EL (cell line): ENCODE data around the gene TLR6.

Experiments used
- DNase-seq: peaks from one replicate; pipeline ENCODE4 v3.0.0-alpha.2; 2016

TLR6 gene

GRCh38 chr4:38856524-38857337, at the start of gene TLR6:
Gene TLR6 (minus strand): TSS chr4:38856817. CDS start chr4:38829473, 27,344 bp downstream.
- DNase-seq, result peak; percentile 61

- no peak for DNase-seq
Observed at GRCh38 chr4:38905652-38906385, 49.2 kb upstream of the TLR6 start.

DNA sequence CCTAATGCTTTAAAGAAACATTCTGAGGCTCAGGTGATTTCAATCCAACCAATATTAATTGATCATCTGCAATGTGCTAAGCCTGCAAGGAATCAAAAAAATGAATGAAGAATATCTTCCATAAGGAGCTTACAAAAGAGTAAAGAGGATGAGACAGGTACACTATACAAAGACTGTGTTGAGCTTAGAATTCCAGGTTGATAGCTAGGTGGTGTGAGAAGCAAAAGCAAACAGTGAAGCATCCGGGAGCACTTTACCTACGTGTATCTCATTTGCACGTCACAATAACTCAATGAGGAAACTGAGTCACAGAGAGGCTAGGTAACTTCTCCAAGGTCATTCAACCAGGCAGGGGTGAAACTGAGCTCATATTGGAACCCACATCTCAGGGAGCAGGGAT, 48.1 kb upstream of the TLR6 start:
- no peak for DNase-seq

DNA sequence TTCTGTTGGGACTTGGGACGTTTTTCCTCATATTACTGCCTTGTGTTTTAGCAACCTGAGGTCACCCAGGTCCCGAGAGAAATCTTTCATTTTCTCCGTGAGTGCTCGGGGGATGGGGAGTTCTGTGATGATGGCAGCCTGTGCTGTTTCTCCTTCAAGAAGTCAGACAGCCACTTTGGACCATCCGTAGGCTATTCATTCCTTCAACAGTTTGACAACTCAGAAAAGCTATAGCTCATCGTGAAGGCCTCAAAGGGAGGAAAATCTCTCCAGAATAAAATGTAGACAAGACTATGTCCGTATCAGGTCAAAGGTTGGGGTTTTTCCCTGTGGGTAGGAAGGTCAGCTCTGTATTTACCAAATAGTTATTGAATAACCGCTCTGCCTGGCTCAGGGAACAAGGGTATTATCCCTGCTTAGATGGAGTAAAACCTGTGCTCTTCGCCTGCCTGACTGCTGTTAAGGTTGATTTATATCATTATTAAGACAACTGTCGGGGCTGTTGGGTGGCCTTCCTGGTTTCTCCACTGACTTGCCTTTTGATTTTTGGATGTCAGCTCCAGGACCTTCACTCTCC, 47.6 kb upstream of the TLR6 start:
- DNase-seq, result no peak

- DNase-seq, result no peak
Observed at GRCh38 chr4:38902695-38903094, 46.1 kb upstream of the TLR6 start.

DNA sequence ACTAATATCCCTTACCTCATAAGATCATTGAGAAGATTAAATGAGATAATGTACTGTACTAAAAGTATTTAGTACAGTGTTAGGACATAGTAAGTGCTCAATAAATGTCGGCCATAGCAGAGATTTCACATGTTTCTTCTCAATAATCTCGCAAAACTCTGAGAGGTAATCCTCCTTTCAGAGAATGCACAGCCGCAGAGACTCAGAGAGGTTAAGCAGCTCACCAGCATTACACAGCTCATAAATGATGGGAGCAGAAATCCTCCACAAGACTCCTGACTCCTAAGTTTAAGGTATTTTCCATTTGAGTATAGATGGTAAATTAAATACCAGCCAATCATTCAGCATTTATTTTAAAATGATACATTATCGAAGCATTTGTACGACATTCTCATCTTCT, 45.6 kb upstream of the TLR6 start:
- no peak for DNase-seq

GRCh38 chr4:38898245-38898644, 41.6 kb upstream of the TLR6 start:
- no peak for DNase-seq

DNA sequence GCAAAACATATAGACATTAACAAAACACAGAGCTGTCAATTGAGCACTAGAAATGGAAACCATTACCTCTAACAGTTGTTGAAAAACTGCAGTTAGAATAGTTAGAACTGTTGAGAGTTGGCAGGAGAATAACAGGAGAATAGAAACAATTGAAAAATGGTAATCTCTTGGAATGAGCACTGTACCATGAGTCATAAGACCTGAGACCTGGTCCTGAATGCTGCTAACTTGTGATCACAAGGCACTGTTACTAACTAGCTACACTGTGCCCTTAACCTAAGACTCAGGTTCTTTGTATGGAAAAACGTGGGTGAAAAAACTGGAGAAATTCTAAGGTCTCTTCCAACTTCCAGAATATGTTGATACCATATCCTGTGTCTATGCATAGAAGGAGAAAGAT, 40.3 kb upstream of the TLR6 start:
- DNase-seq, result no peak

DNA sequence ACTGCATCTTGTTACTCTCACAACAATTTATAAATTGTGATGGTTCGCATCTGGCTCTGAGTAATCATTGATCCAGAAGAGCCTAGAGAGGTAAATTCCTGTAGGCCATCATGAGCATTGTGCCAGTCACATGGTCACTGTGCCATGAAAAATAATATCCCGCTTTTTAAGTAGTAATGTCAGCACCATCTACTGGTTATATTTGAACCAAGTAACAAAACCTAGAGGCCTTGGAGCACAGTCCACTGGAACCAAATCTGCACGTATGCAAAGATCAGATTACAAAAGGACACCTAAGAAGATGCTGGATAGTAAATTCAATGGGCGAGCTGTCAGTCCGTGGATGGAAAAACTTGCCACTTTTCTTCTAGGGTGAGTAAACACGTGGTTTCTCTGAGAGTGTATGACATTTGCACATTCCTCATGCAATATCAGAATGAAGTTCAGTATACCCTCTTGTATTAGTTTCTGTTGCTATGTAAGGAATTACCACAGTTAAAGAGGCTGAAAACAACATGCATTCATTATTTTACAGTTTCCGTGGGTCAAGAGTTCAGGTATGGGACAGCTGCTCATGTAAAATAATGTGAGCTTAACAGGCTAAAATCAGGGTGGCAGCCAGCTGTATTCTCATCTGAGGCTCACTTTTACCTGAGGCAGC, 37.8 kb upstream of the TLR6 start:
- DNase-seq, result no peak

- no peak for DNase-seq
Observed at GRCh38 chr4:38891051-38891983, 34.7 kb upstream of the TLR6 start.

- DNase-seq, result peak; percentile 74
Observed at GRCh38 chr4:38889143-38889542, 32.5 kb upstream of the TLR6 start.

GRCh38 chr4:38884254-38884653, 27.6 kb upstream of the TLR6 start:
- no peak for DNase-seq

GRCh38 chr4:38876636-38877035, 20.0 kb upstream of the TLR6 start:
- no peak for DNase-seq

- DNase-seq, result no peak
Observed at GRCh38 chr4:38873290-38873944, 16.8 kb upstream of the TLR6 start.

GRCh38 chr4:38872620-38873019, 16.0 kb upstream of the TLR6 start:
- DNase-seq, result peak; percentile 71

DNA sequence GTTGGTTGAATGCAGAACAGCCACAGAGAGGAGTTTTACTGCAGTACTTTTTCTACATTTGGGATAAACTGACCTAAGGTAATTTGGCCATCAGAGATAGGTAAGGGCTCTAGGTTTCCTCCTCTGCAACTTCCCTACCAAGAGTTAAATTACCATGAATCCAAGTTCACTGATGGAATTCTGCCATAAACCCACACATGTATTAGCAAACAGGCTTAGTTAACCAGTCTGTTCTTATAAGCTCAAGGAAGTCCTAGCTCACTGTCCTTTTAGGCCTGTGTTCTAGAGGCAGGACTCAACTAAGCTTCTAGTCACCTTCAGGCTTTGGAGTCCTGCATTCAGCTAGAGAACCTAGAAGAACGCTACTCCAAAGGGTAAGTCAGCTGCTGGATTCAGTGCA, 15.0 kb upstream of the TLR6 start:
- DNase-seq, result no peak

DNA sequence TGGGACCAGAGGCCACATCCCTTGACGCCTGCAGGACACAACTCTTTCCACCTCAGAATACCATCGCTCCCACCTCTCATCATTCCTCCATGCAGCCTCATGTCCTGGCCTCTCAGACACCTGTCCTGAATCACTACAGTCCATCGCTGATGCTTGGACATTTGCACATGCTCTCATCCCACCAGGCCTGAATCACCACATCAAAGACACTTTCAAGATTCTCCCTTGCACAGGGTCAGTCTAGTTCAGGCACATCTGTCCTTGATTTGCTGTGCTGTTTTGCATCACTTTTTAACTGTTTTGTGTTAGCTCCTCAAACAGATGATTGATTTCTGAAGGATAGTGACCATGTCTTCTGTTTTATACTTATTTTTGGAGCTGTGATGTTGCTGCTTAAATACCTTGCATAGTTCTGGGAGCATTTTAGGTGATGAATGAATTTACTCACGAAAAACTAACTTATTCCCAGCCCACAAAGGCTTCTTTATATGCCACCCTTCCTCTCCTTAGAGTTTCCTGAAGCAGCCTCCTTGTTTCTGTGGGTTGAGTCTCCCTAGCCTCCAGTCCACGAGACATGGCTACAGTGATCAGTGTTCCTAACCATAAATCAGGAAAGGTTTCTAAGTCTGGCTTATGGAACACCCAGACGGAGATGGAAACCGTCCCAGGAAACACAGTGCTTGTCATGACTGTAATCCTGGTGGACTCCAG, 13.6 kb upstream of the TLR6 start:
- DNase-seq, result no peak

- peak; percentile 57 for DNase-seq
Observed at GRCh38 chr4:38869511-38869910, 12.9 kb upstream of the TLR6 start.

DNA sequence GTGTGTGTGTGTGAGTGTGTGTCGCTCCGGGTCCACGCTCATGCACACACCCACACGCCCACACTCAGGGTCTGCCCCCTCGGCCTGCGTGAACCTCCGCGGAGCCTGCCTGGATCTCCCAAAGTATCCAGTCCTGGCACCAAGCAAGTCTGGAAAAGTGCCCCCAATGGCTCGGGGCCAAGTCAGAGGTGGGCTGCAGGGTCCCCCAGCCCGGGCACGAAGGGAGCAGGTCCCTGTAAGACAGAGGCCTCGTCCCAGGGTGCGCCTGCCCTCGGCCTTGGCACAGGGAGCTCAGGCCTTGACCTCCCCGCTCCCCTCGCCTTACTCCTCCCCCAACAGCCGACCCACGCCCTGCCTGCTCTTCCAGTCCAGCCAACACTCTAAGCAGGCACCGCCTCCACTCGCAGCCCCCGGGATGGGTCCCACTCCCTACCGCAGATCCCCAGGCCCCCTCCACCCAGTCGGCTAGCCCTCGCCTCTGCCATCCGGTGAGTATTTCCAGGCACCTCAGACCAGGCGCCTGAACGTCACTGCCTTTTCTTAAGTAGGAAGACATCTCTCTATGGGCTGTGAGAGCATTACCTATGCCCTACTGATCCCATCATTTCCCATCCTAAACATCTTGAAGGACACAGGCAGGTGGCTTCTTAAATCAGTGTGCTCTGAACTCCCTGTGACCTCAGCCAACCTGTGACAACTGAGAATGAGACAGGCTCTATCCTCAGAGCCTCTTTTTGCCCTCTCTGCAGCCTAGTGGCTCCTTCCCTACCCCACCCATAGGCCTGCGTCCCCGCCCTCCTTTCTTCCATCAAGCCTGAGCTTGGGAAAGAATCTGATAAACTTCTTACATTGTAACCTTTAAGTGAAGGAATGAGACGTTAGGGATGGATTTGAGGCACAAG, 11.7 kb upstream of the TLR6 start:
- DNase-seq, result peak; percentile 41

DNA sequence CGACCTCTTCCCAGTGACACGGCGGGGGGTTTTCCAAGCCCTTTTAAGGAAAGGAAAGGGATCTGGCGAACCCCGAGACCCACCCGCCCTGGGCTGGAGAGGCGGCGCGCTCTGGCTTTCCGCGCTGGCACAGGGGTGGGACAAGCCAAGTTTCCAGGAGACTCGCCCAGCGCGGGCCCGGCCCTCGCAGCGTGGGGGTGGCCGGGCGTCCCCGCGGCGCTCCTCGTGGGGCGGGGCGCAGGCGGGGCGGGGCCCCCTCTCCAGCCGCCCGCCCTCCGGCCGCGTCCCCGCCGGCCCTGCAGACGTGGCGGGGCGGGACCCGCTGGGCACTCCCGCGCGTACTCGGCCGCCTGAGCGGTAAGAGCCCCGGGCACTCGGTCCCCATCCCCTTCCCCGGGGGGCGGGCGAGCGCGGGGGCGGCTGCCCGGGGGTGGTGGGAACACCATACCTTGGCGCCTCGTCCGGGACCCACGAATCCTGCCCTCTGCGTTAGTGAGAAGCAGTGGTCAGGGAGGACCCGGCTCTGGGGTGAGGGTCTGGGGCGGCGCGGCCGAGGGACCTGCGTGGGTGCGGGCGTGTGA, 11.0 kb upstream of the TLR6 start, which contains the start of gene FAM114A1:
FAM114A1 (plus strand) TSS at position 329 of the 581 bp plus-strand sequence. CDS start 10,273 bp downstream, outside the sequence.
- DNase-seq, result peak; percentile 86
